Fibroblast of mammary gland (primary cell): ENCODE measurements around the gene JAKMIP1.

Experiments used
- DNase-seq: peaks from one replicate; pipeline ENCODE4 v3.0.0-alpha.2; 2010; ENCODE audit warnings: low read depth
- H3K4me3 ChIP-seq: 2 replicates; pipeline ENCODE4 v1.5.1; 2011; ENCODE audit warnings: low read depth, mild to moderate bottlenecking, low read length, moderate library complexity; ENCODE audit not compliant: control insufficient read depth
- CTCF ChIP-seq: conservative IDR thresholded peaks from 2 replicates; pipeline ENCODE4 v1.5.1; 2011; ENCODE audit warnings: low read depth, low read length, inconsistent platforms; ENCODE audit not compliant: control insufficient read depth, insufficient read depth

Gene JAKMIP1

GRCh38 chr4:6050551-6050950 is 149.8 kb downstream of the JAKMIP1 start:
- DNase-seq: no peak
- no peak overlapping the region for H3K4me3 ChIP-seq
- TF ChIP-seq CTCF: no peak

GRCh38 chr4:6049985-6050384 is 150.4 kb downstream of the JAKMIP1 start:
- DNase-seq: no peak
- no peak for TF ChIP-seq CTCF
- no peak overlapping the region for H3K4me3 ChIP-seq

- no peak overlapping the region for H3K4me3 ChIP-seq
- no peak for DNase-seq
- no peak for TF ChIP-seq CTCF
Measured at GRCh38 chr4:6049278-6049677, 151.1 kb downstream of the JAKMIP1 start.

GRCh38 chr4:6048537-6048936 is 151.8 kb downstream of the JAKMIP1 start:
- TF ChIP-seq CTCF: no peak
- H3K4me3 ChIP-seq: no peak overlapping the region
- no peak for DNase-seq

- H3K4me3 ChIP-seq: no peak overlapping the region
- DNase-seq: no peak
- TF ChIP-seq CTCF: no peak
Measured at GRCh38 chr4:6047130-6047673, 153.1 kb downstream of the JAKMIP1 start.

- no peak for DNase-seq
- TF ChIP-seq CTCF: no peak
- H3K4me3 ChIP-seq: no peak overlapping the region
Measured at GRCh38 chr4:6046526-6047129, 153.7 kb downstream of the JAKMIP1 start.

- DNase-seq: no peak
- no peak overlapping the region for H3K4me3 ChIP-seq
- TF ChIP-seq CTCF: no peak
Measured at GRCh38 chr4:6044805-6045204, 155.5 kb downstream of the JAKMIP1 start.
